SK-N-MC (cell line): Measurements from ENCODE around the gene GRK3.

ENCODE experiments used
- EZH2 ChIP-seq: fragments of 200-600 bp; sonication (generic); IDR thresholded peaks from one replicate; pipeline ENCODE4 v1.6.1; 2017; ENCODE audit warnings: antibody characterized with exemption
- FOXP2 ChIP-seq: optimal IDR thresholded peaks from 2 replicates; pipeline ENCODE3; 2011; ENCODE audit warnings: mild to moderate bottlenecking, moderate library complexity; ENCODE audit not compliant: insufficient read depth; ENCODE audit errors: extremely low read length, control extremely low read depth
- POLR2AphosphoS5 ChIP-seq: IDR thresholded peaks from 2 replicates; pipeline ENCODE4 v1.6.1; 2012; ENCODE audit warnings: mild to moderate bottlenecking, low read depth, low read length, borderline replicate concordance

- TF ChIP-seq POLR2AphosphoS5 (no peak), EZH2 (no peak), FOXP2 (no peak)
These were observed 213.4 kb downstream of the GRK3 start for GRCh38 chr22:25777870-25778269.
